ENCODE measurements around the gene IL11RA.

GRCh38 chr9:34689116-34689470, 37.1 kb downstream of the IL11RA start:
- TF ChIP-seq EZH2phosphoT487 (IDR thresholded peaks at IDR 0.05; ENCODE audit: insufficient read depth, low read depth) = no peak
- TF ChIP-seq EZH2 (IDR thresholded peaks at IDR 0.05; ENCODE audit: insufficient read depth, poor library complexity, severe bottlenecking) = no peak
